ENCODE results near the gene SFRP4. TPM values are rescaled to one million over a fixed set of nuclear protein-coding genes. Genes with fewer than 3 reads are reported as not detected.

The SFRP4 gene
- total RNA-seq, 2 donors from 2014 or later = 3.2 to 25.3 TPM

GRCh38 chr7:37921876-37922275, 5.3 kb upstream of the SFRP4 start:
- Histone ChIP-seq H3K4me3 (peak overlapping the region in 1 of 2 donors; percentile 64), H3K27ac (no peak overlapping the region), H3K4me1 (replicated peaks) (peaks cover 5% of the 10 kb centered on the region), H3K27me3 (replicated peaks; ENCODE audit: insufficient read depth) (no peaks in the 10 kb centered on the region), H3K9me3 (no peaks in the 10 kb centered on the region), H3K36me3 (no peaks in the 10 kb centered on the region)
- intact Hi-C loops (cut with DNase I) = no loop called here
- no peak for DNase-seq (ENCODE audit: low spot score)
- TF ChIP-seq CTCF (IDR thresholded peaks at IDR 0.05) (no peak), POLR2AphosphoS5 (IDR thresholded peaks at IDR 0.05) (no peak), POLR2A (IDR thresholded peaks at IDR 0.05) (no peak)
- WGBS = 63% methylated on average over 4 of the region's 4 CpGs

GRCh38 chr7:37920849-37921805, 4.5 kb upstream of the SFRP4 start:
- no peaks in the 10 kb centered on the region for H3K36me3 ChIP-seq
- peaks cover 7% of the 10 kb centered on the region for H3K4me1 ChIP-seq (replicated peaks)
- TF ChIP-seq CTCF (IDR thresholded peaks at IDR 0.05) = no peak
- no peak for TF ChIP-seq POLR2AphosphoS5 (IDR thresholded peaks at IDR 0.05)
- no peak for TF ChIP-seq POLR2A (IDR thresholded peaks at IDR 0.05)
- DNase-seq (ENCODE audit: low spot score) = no peak
- peak overlapping the region; percentile 64 for H3K4me3 ChIP-seq
- no peaks in the 10 kb centered on the region for H3K27me3 ChIP-seq (replicated peaks; ENCODE audit: insufficient read depth)
- intact Hi-C loops (cut with DNase I) = no loop called here
- 1% methylated on average over 52 of the region's 63 CpGs for WGBS
- H3K27ac ChIP-seq = peak overlapping the region; percentile 85 to 88
- H3K9me3 ChIP-seq = no peaks in the 10 kb centered on the region

- peaks cover 9% of the 10 kb centered on the region for H3K4me1 ChIP-seq (replicated peaks)
- H3K9me3 ChIP-seq = no peaks in the 10 kb centered on the region
- intact Hi-C loops (cut with DNase I) = no loop called here
- peak; percentile 54 for DNase-seq (ENCODE audit: low spot score)
- H3K36me3 ChIP-seq = no peaks in the 10 kb centered on the region
- no peaks in the 10 kb centered on the region for H3K27me3 ChIP-seq (replicated peaks; ENCODE audit: insufficient read depth)
- WGBS = 14% methylated on average over 20 of the region's 22 CpGs
- TF ChIP-seq POLR2AphosphoS5 (IDR thresholded peaks at IDR 0.05) (peak; percentile 55), CTCF (IDR thresholded peaks at IDR 0.05) (peak in 2 of 4 experiments; percentile 29 to 41), POLR2A (IDR thresholded peaks at IDR 0.05) (no peak)
- H3K27ac ChIP-seq = peak within 1 kb of the TSS; percentile 85 to 88
- peak within 1 kb of the TSS; percentile 64 for H3K4me3 ChIP-seq
Measured at GRCh38 chr7:37920305-37920848, 3.8 kb upstream of the SFRP4 start, which contains the start of gene EPDR1. Gene EPDR1, plus strand, starts transcription at chr7:37920640. Its CDS starts 300 bp downstream, at chr7:37920940.

- WGBS = 63% methylated on average over 4 of the region's 4 CpGs
- intact Hi-C loops (cut with DNase I) = loop anchor here (5.0 kb wide), 2 partner anchors 84 to 189 kb away; no protein-coding TSS in a partner anchor
- Histone ChIP-seq H3K36me3 (no peaks in the 10 kb centered on the region), H3K9me3 (no peaks in the 10 kb centered on the region), H3K4me3 (no peak overlapping the region), H3K27me3 (replicated peaks; ENCODE audit: insufficient read depth) (no peaks in the 10 kb centered on the region), H3K4me1 (replicated peaks) (peaks cover 4% of the 10 kb centered on the region), H3K27ac (no peak overlapping the region)
- DNase-seq (ENCODE audit: low spot score) = no peak
- no peak for TF ChIP-seq POLR2A (IDR thresholded peaks at IDR 0.05)
Measured at GRCh38 chr7:37918526-37918925, 1.9 kb upstream of the SFRP4 start.

GRCh38 chr7:37916017-37916672, 472 bp downstream of the SFRP4 start:
- H3K27ac ChIP-seq = peak overlapping the region; percentile 39 to 62
- peak overlapping the region; percentile 36 to 42 for H3K4me3 ChIP-seq
- H3K27me3 ChIP-seq (replicated peaks; ENCODE audit: insufficient read depth) = no peaks in the 10 kb centered on the region
- no peaks in the 10 kb centered on the region for H3K9me3 ChIP-seq
- no peak for DNase-seq (ENCODE audit: low spot score)
- intact Hi-C loops (cut with DNase I) = loop anchor here (5.0 kb wide), 2 partner anchors 86 to 191 kb away; no protein-coding TSS in a partner anchor
- 7% methylated on average over 51 of the region's 57 CpGs for WGBS
- H3K4me1 ChIP-seq (replicated peaks) = peaks cover 4% of the 10 kb centered on the region
- no peak for TF ChIP-seq POLR2A (IDR thresholded peaks at IDR 0.05)
- no peak for TF ChIP-seq POLR2AphosphoS5 (IDR thresholded peaks at IDR 0.05)
- no peak for TF ChIP-seq CTCF (IDR thresholded peaks at IDR 0.05)
- no peaks in the 10 kb centered on the region for H3K36me3 ChIP-seq

Measured in prostate gland (tissue), 2 donors.